GM21447 (cell line): Measurements from ENCODE around the gene KRTAP4-12.
"Not testable (repeated sequence)": the region's sequence is repeated elsewhere in the genome, so short reads cannot be mapped to it uniquely, and the experiment has no call there.

Source experiments
- ATAC-seq: cut with Tn5 transposase; IDR thresholded peaks from one replicate; pipeline ENCODE4 v1.9.1; 2021; ENCODE audit not compliant: unreplicated experiment

KRTAP4-12 gene

GRCh38 chr17:41098042-41098441, 25.9 kb downstream of the KRTAP4-12 start, which contains the start of gene KRTAP4-8:
Gene KRTAP4-8, minus strand, starts transcription at chr17:41098142. Its CDS starts 58 bp downstream, at chr17:41098084.
- no peak for ATAC-seq

- no peak for ATAC-seq
Observed at GRCh38 chr17:41096055-41096454, 27.9 kb downstream of the KRTAP4-12 start.

GRCh38 chr17:41088760-41089352, 35.1 kb downstream of the KRTAP4-12 start:
- ATAC-seq, result not testable (repeated sequence)

- not testable (repeated sequence) for ATAC-seq
Observed at GRCh38 chr17:41084100-41084856, 39.7 kb downstream of the KRTAP4-12 start, which contains the start of gene KRTAP4-7. Gene KRTAP4-7, plus strand, starts transcription at chr17:41084150. Its CDS starts 57 bp downstream, at chr17:41084207.

- not testable (repeated sequence) for ATAC-seq
Observed at GRCh38 chr17:41083427-41083826, 40.6 kb downstream of the KRTAP4-12 start.

- no peak for ATAC-seq
Observed at GRCh38 chr17:41082626-41083025, 41.4 kb downstream of the KRTAP4-12 start.

GRCh38 chr17:41076788-41077187, 47.2 kb downstream of the KRTAP4-12 start:
- ATAC-seq, result no peak

- ATAC-seq, result no peak
Observed at GRCh38 chr17:41073676-41074075, 50.3 kb downstream of the KRTAP4-12 start.
